ENCODE measurements around the gene NEK3. TPM values are rescaled to one million over a fixed set of nuclear protein-coding genes. Genes with fewer than 3 reads are reported as not detected.
"Not testable (repeated sequence)": the region's sequence is repeated elsewhere in the genome, so short reads cannot be mapped to it uniquely, and the experiment has no call there.

The NEK3 gene
- total and polyA plus RNA-seq, 2 donors from 2014 or later = 17.4 to 21.1 TPM

DNA sequence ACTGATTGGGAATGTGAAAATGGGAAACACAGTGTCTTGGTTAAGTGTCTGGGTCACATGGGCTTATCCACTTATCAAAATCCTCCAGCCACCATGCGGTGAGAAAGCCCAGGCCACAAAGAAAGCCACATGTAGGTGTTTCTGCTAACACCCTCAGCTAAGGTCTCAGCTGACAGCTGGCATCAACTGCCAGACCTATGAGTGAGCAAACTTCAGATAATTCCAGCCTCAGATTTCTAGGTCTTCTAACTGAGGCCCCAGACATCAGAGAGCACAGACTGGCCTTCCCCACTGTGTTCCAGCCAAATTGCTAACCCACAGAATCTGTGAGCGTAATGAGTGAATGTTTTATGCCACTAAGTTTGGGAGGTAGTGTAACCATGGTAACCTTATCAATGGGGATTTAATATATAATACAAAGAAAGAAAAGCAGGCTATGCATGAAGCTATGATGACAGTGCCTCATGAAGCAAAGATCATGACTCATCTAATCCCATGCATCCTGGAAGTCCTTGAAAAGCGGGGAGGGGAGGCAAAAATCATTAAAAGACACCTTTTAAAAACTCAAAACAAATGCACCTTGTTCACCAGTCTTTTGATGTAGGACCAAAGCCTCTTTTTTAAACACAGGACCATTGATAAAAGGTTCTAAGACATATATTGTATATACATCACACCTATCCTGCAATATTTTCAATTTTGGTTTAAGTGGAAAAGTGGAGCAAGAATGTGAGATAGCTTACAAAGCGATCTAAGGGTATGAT is 28.2 kb upstream of the NEK3 start:
- FAIRE-seq; DNase-seq; H3K4me3 ChIP-seq (ENCODE audit: low read length in 3 of 3); H3K9ac ChIP-seq (ENCODE audit: low read length in 3 of 3); H3K9me3 ChIP-seq (ENCODE audit: control insufficient read depth in 2 of 3, insufficient read depth in 1 of 3, low read length in 3 of 3); H3K27ac ChIP-seq (ENCODE audit: low read depth in 2 of 2, low read length in 2 of 2); H3K36me3 ChIP-seq (ENCODE audit: control insufficient read depth in 2 of 3, insufficient read depth in 3 of 3, low read length in 3 of 3); H3K27me3 ChIP-seq (ENCODE audit: control insufficient read depth, insufficient read depth, low read length); intact Hi-C loops (cut with DNase I); H3K4me1 ChIP-seq (ENCODE audit: control insufficient read depth in 2 of 3, insufficient read depth in 2 of 3, low read depth in 1 of 3, low read length in 3 of 3): not testable (repeated sequence)

DNA sequence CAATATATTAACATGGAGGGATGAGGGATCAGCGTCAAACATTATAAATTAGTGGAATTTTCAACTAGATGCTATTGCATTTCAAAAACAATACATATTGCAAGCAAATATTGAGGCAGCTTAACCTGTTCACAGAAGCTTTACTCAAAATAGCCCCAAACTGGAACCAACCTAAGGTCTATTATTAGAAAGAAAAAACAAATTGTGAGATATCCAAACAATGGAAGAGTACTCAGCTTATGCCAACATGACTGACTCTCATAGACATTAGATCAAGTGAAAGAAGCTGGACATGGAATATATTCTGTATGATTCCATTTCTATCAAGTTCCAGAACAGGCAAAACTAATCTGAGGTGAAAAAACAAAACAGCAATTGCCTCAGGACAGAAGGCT is 27.6 kb upstream of the NEK3 start:
- TF ChIP-seq, protein P1, sequence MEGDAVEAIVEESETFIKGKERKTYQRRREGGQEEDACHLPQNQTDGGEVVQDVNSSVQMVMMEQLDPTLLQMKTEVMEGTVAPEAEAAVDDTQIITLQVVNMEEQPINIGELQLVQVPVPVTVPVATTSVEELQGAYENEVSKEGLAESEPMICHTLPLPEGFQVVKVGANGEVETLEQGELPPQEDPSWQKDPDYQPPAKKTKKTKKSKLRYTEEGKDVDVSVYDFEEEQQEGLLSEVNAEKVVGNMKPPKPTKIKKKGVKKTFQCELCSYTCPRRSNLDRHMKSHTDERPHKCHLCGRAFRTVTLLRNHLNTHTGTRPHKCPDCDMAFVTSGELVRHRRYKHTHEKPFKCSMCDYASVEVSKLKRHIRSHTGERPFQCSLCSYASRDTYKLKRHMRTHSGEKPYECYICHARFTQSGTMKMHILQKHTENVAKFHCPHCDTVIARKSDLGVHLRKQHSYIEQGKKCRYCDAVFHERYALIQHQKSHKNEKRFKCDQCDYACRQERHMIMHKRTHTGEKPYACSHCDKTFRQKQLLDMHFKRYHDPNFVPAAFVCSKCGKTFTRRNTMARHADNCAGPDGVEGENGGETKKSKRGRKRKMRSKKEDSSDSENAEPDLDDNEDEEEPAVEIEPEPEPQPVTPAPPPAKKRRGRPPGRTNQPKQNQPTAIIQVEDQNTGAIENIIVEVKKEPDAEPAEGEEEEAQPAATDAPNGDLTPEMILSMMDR (IDR thresholded peaks at IDR 0.05; ENCODE audit: borderline replicate concordance, extremely low read depth, insufficient read depth) = no peak
- H3K27ac ChIP-seq (ENCODE audit: low read depth in 2 of 2, low read length in 2 of 2) = no peak overlapping the region
- H3K9me3 ChIP-seq (ENCODE audit: control insufficient read depth in 2 of 3, insufficient read depth in 1 of 3, low read length in 3 of 3) = no peaks in the 10 kb centered on the region
- H3K4me1 ChIP-seq (ENCODE audit: control insufficient read depth in 2 of 3, insufficient read depth in 2 of 3, low read depth in 1 of 3, low read length in 3 of 3) = no peaks in the 10 kb centered on the region
- DNase-seq = no peak
- H3K4me3 ChIP-seq (ENCODE audit: low read length in 3 of 3) = no peak overlapping the region
- no peaks in the 10 kb centered on the region for H3K27me3 ChIP-seq (ENCODE audit: control insufficient read depth, insufficient read depth, low read length)
- FAIRE-seq = no peak
- intact Hi-C loops (cut with DNase I) = no loop called here
- no peak overlapping the region for H3K9ac ChIP-seq (ENCODE audit: low read length in 3 of 3)
- peaks cover 0 to 2% (median 2%) of the 10 kb centered on the region in 3 donors for H3K36me3 ChIP-seq (ENCODE audit: control insufficient read depth in 2 of 3, insufficient read depth in 3 of 3, low read length in 3 of 3)

DNA sequence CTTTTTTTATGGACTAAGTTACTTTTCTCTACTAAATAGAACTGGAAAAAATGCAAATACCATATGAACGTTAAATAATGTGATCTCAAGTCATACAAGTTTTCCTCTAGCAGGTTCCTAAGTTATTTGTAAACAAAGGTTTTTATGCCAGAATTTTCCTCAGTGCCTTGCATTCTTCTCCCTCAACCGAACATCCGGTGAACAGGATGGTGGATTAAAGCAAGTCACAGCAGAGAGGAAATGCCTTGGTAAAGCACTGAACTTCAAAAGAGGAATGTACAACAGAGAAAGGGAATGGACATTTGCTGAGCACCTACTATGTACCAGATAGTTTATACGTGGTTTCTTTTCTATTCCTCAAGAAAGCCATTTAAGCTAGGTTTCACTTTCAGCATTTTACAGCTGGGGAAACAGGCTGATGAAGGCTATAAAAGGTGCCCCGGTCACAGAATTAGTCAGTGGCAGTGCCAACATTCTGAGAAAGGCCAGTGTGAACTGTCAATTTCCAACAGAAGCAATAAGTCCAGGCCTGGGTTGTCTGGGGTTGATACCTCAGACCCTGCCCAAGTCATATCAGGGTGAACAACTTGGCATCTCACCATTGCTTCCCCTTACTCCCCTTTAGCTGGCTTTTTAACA is 22.0 kb upstream of the NEK3 start:
- H3K4me1 ChIP-seq (ENCODE audit: control insufficient read depth in 2 of 3, insufficient read depth in 2 of 3, low read depth in 1 of 3, low read length in 3 of 3); H3K9me3 ChIP-seq (ENCODE audit: control insufficient read depth in 2 of 3, insufficient read depth in 1 of 3, low read length in 3 of 3); H3K4me3 ChIP-seq (ENCODE audit: low read length in 3 of 3); DNase-seq; H3K27me3 ChIP-seq (ENCODE audit: control insufficient read depth, insufficient read depth, low read length); intact Hi-C loops (cut with DNase I): not testable (repeated sequence)
- FAIRE-seq = peak; percentile 42
- Histone ChIP-seq H3K36me3 (ENCODE audit: control insufficient read depth in 2 of 3, insufficient read depth in 3 of 3, low read length in 3 of 3) (peaks cover 5 to 16% (median 5%) of the 10 kb centered on the region in 3 donors), H3K9ac (ENCODE audit: low read length in 3 of 3) (peak overlapping the region in 1 of 3 donors; percentile 3), H3K27ac (ENCODE audit: low read depth in 2 of 2, low read length in 2 of 2) (peak overlapping the region in 1 of 2 donors; percentile 43)

DNA sequence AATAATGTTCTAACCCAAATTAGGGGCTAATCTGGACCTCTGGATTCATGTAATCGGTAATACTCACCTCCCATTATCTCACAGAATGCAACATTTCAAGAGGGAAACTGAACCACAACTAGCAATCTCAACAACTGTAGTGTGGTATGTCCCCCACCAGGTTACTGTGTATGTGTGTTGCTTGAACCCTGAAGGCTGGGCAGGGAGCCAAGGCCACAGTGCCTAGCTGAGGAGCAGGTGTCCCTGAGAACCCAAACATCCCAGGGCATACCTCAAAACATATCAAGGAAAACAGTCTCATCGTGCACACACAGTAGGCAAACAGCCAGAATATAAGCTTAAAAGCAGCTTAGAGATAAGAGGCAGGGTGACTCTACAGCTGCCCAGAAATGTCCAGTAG is 20.5 kb upstream of the NEK3 start:
- Histone ChIP-seq H3K36me3 (ENCODE audit: control insufficient read depth in 2 of 3, insufficient read depth in 3 of 3, low read length in 3 of 3) (peaks cover 5 to 16% (median 5%) of the 10 kb centered on the region in 3 donors), H3K27me3 (ENCODE audit: control insufficient read depth, insufficient read depth, low read length) (no peaks in the 10 kb centered on the region), H3K4me3 (ENCODE audit: low read length in 3 of 3) (no peak overlapping the region), H3K9me3 (ENCODE audit: control insufficient read depth in 2 of 3, insufficient read depth in 1 of 3, low read length in 3 of 3) (no peaks in the 10 kb centered on the region), H3K9ac (ENCODE audit: low read length in 3 of 3) (no peak overlapping the region), H3K4me1 (ENCODE audit: control insufficient read depth in 2 of 3, insufficient read depth in 2 of 3, low read depth in 1 of 3, low read length in 3 of 3) (peaks cover 0 to 4% (median 0%) of the 10 kb centered on the region in 3 donors), H3K27ac (ENCODE audit: low read depth in 2 of 2, low read length in 2 of 2) (no peak overlapping the region)
- intact Hi-C loops (cut with DNase I) = no loop called here
- TF ChIP-seq, protein P1 (IDR thresholded peaks at IDR 0.05; ENCODE audit: borderline replicate concordance, extremely low read depth, insufficient read depth) = no peak
- FAIRE-seq (no peak), DNase-seq (no peak)

Measured in kidney (tissue), 14 donors.